HFFc6 (cell line): ENCODE results near the gene NSMF. TPM values are rescaled to one million over a fixed set of nuclear protein-coding genes. Genes with fewer than 3 reads are reported as not detected.

ENCODE experiments used
- DNase-seq: peaks from one replicate; pipeline ENCODE4 v3.0.0-alpha.2; 2018
- H3K27ac Mint-ChIP-seq: 2 replicates; pipeline ENCODE4 v1.8.0; 2020; ENCODE audit warnings: mild to moderate bottlenecking, mixed read lengths
- H3K27me3 Mint-ChIP-seq: 2 replicates; pipeline ENCODE4 v1.8.0; 2021; ENCODE audit warnings: mild to moderate bottlenecking, moderate library complexity, mixed read lengths; ENCODE audit not compliant: insufficient read depth
- H3K36me3 Mint-ChIP-seq: 2 replicates; pipeline ENCODE4 v1.8.0; 2021; ENCODE audit warnings: low read depth, mixed read lengths
- H3K4me1 Mint-ChIP-seq: 2 replicates; pipeline ENCODE4 v1.8.0; 2020; ENCODE audit warnings: low read depth, mixed read lengths
- H3K4me3 Mint-ChIP-seq: 2 replicates; pipeline ENCODE4 v1.8.0; 2020; ENCODE audit warnings: mild to moderate bottlenecking, moderate library complexity, mixed read lengths
- H3K9me3 Mint-ChIP-seq: 2 replicates; pipeline ENCODE4 v1.8.0; 2020; ENCODE audit warnings: mild to moderate bottlenecking, mixed read lengths
- total RNA-seq, 6 experiments: library from RNA; stranded (reverse); fragmentation: NEBNext Ultra II Directional; extraction: Animal tissue kit (Norgen Biotek cat#: 25700); gene quantifications; 2 replicates in 1 of 6; 3 replicates in 5 of 6; pipeline ENCODE4 v1.2.3, GENCODE V29; 2021
- TF ChIP-seq, protein P1 (sequence below): fragments of 200-600 bp; sonication (generic); IDR thresholded peaks from 2 replicates; pipeline ENCODE4 v1.5.0; 2021; ENCODE audit warnings: antibody characterized with exemption, mild to moderate bottlenecking

The NSMF gene
- total RNA-seq, 6 experiments from 2014 or later = 24.3 to 29.9 (median 26.4) TPM

DNA sequence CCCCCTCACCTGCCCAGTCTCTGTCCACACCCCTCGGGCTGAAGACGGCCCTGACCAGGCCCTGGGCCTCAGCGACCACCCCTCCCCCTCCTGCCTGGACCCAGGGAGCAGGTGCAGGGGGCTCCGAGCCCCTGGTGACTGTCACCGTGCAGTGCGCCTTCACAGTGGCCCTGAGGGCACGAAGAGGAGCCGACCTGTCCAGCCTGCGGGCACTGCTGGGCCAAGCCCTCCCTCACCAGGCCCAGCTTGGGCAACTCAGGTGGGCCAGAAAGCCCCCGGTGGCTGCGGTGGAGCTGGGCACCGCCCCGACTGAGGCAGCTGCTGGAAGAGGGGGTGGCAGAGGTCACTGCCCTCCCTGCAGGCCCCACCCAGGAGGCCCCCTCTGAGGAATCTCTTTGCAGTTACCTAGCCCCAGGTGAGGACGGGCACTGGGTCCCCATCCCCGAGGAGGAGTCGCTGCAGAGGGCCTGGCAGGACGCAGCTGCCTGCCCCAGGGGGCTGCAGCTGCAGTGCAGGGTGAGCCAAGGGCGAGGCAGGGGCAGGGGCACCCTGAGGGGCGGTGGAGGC lies 25.7 kb downstream of the NSMF start:
- Mint-ChIP-seq H3K4me1 (no peaks in the 10 kb centered on the region), H3K9me3 (no peaks in the 10 kb centered on the region), H3K36me3 (no peaks in the 10 kb centered on the region), H3K4me3 (no peak overlapping the region), H3K27ac (no peak overlapping the region), H3K27me3 (peaks cover 2% of the 10 kb centered on the region; the same call in 1 of the 2 replicates)
- TF ChIP-seq, protein P1, sequence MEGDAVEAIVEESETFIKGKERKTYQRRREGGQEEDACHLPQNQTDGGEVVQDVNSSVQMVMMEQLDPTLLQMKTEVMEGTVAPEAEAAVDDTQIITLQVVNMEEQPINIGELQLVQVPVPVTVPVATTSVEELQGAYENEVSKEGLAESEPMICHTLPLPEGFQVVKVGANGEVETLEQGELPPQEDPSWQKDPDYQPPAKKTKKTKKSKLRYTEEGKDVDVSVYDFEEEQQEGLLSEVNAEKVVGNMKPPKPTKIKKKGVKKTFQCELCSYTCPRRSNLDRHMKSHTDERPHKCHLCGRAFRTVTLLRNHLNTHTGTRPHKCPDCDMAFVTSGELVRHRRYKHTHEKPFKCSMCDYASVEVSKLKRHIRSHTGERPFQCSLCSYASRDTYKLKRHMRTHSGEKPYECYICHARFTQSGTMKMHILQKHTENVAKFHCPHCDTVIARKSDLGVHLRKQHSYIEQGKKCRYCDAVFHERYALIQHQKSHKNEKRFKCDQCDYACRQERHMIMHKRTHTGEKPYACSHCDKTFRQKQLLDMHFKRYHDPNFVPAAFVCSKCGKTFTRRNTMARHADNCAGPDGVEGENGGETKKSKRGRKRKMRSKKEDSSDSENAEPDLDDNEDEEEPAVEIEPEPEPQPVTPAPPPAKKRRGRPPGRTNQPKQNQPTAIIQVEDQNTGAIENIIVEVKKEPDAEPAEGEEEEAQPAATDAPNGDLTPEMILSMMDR = no peak
- no peak for DNase-seq

DNA sequence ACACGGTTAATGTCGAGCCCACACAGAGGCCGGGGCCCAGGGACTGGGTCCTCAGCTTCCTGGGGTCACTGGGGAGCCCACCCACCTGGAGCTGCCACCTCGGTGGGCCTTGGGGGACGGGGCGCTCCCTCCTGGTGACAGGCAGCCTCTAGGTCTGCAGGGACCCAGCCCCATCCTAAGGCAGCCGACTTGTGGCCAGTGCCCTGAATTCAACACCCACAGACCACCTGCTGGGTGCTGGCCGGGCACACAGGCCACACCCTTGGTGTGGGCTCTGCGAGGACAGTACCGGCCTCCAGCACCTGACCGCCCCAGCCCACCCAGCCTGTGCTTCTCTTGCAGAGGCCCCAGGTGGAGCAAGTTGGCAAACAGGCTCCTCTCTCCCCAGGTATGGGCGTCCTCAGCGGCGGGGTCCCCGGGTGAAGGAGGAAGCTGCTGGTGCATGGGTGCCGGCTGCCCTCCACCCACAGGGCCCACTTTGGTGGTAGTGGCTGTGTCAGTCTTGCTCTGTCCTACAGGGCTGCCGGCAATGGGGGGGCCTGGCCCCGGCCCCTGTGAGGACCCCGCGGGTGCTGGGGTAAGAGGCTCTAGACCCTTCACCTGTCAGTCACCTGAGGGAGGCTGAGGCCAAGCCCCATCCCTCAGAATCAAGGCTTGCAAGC lies 26.3 kb downstream of the NSMF start:
- H3K27ac Mint-ChIP-seq = no peak overlapping the region
- no peak overlapping the region for H3K4me3 Mint-ChIP-seq
- no peaks in the 10 kb centered on the region for H3K9me3 Mint-ChIP-seq
- H3K36me3 Mint-ChIP-seq = no peaks in the 10 kb centered on the region
- no peak for DNase-seq
- TF ChIP-seq, protein P1 = no peak
- peaks cover 1% of the 10 kb centered on the region; the same call in 1 of the 2 replicates for H3K27me3 Mint-ChIP-seq
- no peaks in the 10 kb centered on the region for H3K4me1 Mint-ChIP-seq

DNA sequence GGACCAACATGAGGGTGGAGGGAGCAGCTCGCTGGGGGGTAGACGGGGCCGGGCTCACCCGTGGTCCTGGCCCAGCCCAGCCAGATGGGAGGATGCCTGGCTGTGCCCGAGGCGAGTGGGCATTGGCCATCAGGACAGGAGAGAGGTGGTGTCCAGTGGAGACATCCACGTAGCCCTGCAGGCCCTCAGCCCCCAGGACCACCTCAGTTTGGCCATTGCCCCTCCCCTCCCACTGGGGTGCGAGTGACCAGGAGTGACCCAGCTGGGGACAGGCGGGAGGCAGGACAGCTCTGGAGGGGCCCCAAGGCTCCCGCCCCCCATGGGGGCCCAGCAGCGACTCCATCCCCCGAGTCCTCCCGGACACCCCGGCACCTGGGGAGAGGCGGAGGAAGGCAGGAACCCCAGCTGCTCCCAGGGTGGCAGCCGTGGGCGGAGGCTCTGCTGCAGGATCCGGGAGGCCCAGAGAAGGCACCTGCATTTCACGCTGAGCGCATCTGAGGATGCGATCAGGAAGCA lies 27.7 kb downstream of the NSMF start:
- no peak for DNase-seq
- H3K4me3 Mint-ChIP-seq = no peak overlapping the region
- no peaks in the 10 kb centered on the region for H3K9me3 Mint-ChIP-seq
- H3K36me3 Mint-ChIP-seq = no peaks in the 10 kb centered on the region
- H3K27me3 Mint-ChIP-seq = no peaks in the 10 kb centered on the region; the same call in 1 of the 2 replicates
- TF ChIP-seq, protein P1 = no peak
- no peaks in the 10 kb centered on the region for H3K4me1 Mint-ChIP-seq
- no peak overlapping the region for H3K27ac Mint-ChIP-seq

DNA sequence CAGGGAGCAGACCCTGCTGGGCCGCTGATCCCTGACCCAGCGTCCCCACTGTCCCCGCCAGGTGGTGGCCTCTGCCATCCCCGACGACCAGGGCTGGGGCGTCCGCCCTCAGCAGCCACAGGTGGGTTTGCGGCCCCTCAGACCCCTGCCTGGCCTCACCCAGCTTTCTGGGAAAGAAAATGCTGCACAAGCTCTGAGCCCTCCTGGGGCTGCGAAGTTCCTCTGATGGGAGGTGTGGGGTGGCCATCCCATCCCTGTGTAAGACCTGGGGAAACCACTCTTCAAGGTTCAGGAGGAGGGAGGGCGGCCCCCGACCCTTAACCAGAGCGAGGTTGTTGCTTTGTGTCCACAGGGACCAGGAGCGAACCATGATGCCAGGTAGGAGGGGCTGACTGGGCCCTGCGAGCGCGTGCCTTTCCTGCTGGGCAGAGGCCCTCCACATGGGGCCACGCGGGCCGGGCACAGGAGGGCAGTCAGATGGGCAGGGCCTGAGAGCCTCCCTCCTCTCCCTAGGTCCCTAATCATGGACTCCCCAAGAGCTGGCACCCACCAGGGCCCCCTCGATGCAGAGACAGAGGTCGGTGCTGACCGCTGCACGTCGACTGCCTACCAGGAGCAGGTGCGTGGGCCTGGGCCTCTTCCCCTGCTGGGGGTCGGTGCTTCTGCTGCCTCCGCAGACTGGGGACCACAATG lies 28.3 kb downstream of the NSMF start:
- Mint-ChIP-seq H3K4me1 (no peaks in the 10 kb centered on the region), H3K36me3 (no peaks in the 10 kb centered on the region), H3K4me3 (no peak overlapping the region), H3K9me3 (no peaks in the 10 kb centered on the region), H3K27me3 (no peaks in the 10 kb centered on the region; the same call in 1 of the 2 replicates), H3K27ac (no peak overlapping the region)
- no peak for DNase-seq
- TF ChIP-seq, protein P1 = no peak

DNA sequence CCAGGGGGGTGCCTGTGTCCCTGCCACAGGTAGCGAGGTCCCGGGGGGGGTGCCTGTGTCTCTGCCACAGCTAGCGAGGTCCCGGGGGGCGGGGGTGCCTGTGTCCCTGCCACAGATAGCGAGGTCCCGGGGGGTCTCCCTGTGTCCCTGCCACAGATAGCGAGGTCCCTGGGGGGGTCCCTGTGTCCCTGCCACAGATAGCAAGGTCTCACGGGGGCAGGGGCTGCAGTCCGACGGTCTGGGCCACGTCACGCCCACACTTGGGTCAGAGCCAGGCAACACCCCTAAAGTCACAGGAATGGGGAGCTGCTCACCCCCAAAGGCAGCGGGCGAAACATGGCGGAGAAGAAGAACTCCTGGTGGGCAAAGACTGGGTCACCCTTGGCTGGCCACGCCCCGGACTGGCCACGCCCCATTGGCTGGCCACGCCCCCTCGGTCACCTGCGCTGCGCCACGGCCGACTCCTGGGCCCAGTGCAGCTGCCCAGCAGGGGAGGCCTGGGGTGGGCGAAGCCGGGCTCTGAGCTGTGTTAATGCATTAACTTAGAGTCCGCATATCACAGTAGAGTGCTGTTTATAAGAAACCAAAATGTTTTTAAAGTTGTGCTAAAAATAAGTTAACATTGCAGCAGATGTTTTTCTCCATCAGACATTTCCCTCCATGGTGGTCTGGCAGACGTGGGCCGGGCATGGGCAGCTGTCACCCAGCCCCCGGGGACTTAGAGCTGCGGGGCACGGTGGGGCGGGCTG lies 29.0 kb downstream of the NSMF start:
- H3K36me3 Mint-ChIP-seq = no peaks in the 10 kb centered on the region
- no peaks in the 10 kb centered on the region; the same call in 1 of the 2 replicates for H3K27me3 Mint-ChIP-seq
- H3K4me3 Mint-ChIP-seq = no peak overlapping the region
- no peaks in the 10 kb centered on the region for H3K9me3 Mint-ChIP-seq
- TF ChIP-seq, protein P1 = no peak
- H3K4me1 Mint-ChIP-seq = peaks cover under 1% of the 10 kb centered on the region; the same call in 1 of the 2 replicates
- DNase-seq = no peak
- H3K27ac Mint-ChIP-seq = no peak overlapping the region
